Transverse colon (tissue), 4 donors: Measurements from ENCODE around the gene LCP2. TPM values are rescaled to one million over a fixed set of nuclear protein-coding genes. Genes with fewer than 3 reads are reported as not detected.

Source experiments
- DNase-seq: peaks from one replicate; pipeline ENCODE4 v3.0.0-alpha.2; 2019
- H3K27ac ChIP-seq, 4 donors: fragments of 200-600 bp; sonication (generic); 2 replicates each; pipeline ENCODE4 v1.5.1; 2016 to 2018; ENCODE audit warnings: inconsistent platforms in 4 of 4
- H3K27me3 ChIP-seq: fragments of 200-600 bp; sonication (generic); 2 replicates; pipeline ENCODE4 v1.5.1; 2017; ENCODE audit warnings: inconsistent platforms
- H3K36me3 ChIP-seq, 4 donors: fragments of 200-600 bp; sonication (generic); 2 replicates each; pipeline ENCODE4 v1.5.1; 2017 to 2019; ENCODE audit warnings: inconsistent platforms in 4 of 4
- H3K4me1 ChIP-seq, 4 donors: fragments of 200-600 bp; sonication (generic); 2 replicates each; pipeline ENCODE4 v1.5.1; 2017 to 2020; ENCODE audit warnings: inconsistent platforms in 4 of 4
- H3K4me3 ChIP-seq, 4 donors: fragments of 200-600 bp; sonication (generic); 1 replicate in 1 of 4; 2 replicates in 3 of 4; pipeline versions ENCODE4 v1.5.1 to v1.6.1; 2017 to 2019; ENCODE audit warnings: inconsistent platforms in 4 of 4
- H3K9me3 ChIP-seq, 2 donors: fragments of 200-600 bp; sonication (generic); 2 replicates each; pipeline ENCODE4 v1.5.1; 2017 to 2019; ENCODE audit warnings: inconsistent platforms in 2 of 2
- CTCF ChIP-seq, 5 experiments: fragments of 200-600 bp in 3 of 5; fragments of 450-650 bp in 2 of 5; sonication (generic) in 3 of 5; IDR thresholded peaks; 1 replicate in 2 of 5; 2 replicates in 3 of 5; pipeline ENCODE4 v1.5.1; 2016 to 2017; ENCODE audit warnings: antibody characterized with exemption in 5 of 5, inconsistent platforms in 3 of 5, mild to moderate bottlenecking in 2 of 5, moderate library complexity in 1 of 5
- EP300 ChIP-seq: sonication (generic); formaldehyde crosslinking; IDR thresholded peaks from one replicate; pipeline ENCODE4 v1.6.1; 2017; ENCODE audit warnings: antibody characterized with exemption, low read depth
- POLR2A ChIP-seq: fragments of 450-650 bp; IDR thresholded peaks from one replicate; pipeline ENCODE4 v1.6.1; 2016; ENCODE audit warnings: antibody characterized with exemption, mild to moderate bottlenecking, moderate library complexity
- POLR2AphosphoS5 ChIP-seq, 3 donors: sonication (generic); formaldehyde crosslinking; IDR thresholded peaks; one replicate each; pipeline ENCODE4 v1.6.1; 2016; ENCODE audit warnings: antibody characterized with exemption in 3 of 3
- WGBS, 2 donors: methylation state at CpG; one replicate each; pipeline ENCODE4 v1.1.5; 2018; ENCODE audit warnings: low coverage in 1 of 2; 5-methylcytosine and 5-hydroxymethylcytosine counted together
- in situ Hi-C, 4 donors: fragments of 200-750 bp; cut with MboI; loops; one replicate each; pipeline versions ENCODE4 v1.15.0 to v1.15.1; 2017; ENCODE audit warnings: low sequenced_read_pairs in 3 of 4, low pct_ligation_motif_present in 1 of 4, low pct_unique_long_range_greater_than_20kb in 1 of 4
- intact Hi-C: fragments of 100-400 bp; cut with DNase I; formaldehyde crosslinking; loops from one replicate; pipeline ENCODE4 v1.15.1; 2023; ENCODE audit warnings: low total_unique reads
- total RNA-seq, 4 donors: library from RNA; depleted of rRNA; stranded (reverse); fragments of >200 nt; gene quantifications; one replicate each; pipeline ENCODE4 v1.1.0, GENCODE V29; 2016

LCP2 gene
- total RNA-seq, 4 donors from 2014 or later = 2.6 to 33.0 (median 23.3) TPM

GRCh38 chr5:170327829-170328228, 30.3 kb upstream of the LCP2 start:
- H3K27me3 ChIP-seq = no peaks in the 10 kb centered on the region
- in situ Hi-C loops (no loop called here), intact Hi-C loops (no loop called here)
- TF ChIP-seq CTCF (IDR thresholded peaks at IDR 0.05) (no peak), POLR2A (no peak), EP300 (no peak), POLR2AphosphoS5 (IDR thresholded peaks at IDR 0.05) (no peak)
- WGBS, 2 donors = 85 to 89% methylated on average over 2 of the region's 2 CpGs
- no peaks in the 10 kb centered on the region for H3K36me3 ChIP-seq
- no peak overlapping the region for H3K4me3 ChIP-seq
- no peak overlapping the region for H3K27ac ChIP-seq
- no peaks in the 10 kb centered on the region for H3K9me3 ChIP-seq
- DNase-seq = no peak
- peaks cover 0 to 13% (median 8%) of the 10 kb centered on the region in 4 donors for H3K4me1 ChIP-seq

GRCh38 chr5:170327168-170327567, 29.6 kb upstream of the LCP2 start:
- peaks cover 0 to 13% (median 8%) of the 10 kb centered on the region in 4 donors for H3K4me1 ChIP-seq
- no peak overlapping the region for H3K27ac ChIP-seq
- no peaks in the 10 kb centered on the region for H3K36me3 ChIP-seq
- no peak for TF ChIP-seq EP300
- TF ChIP-seq POLR2AphosphoS5 (IDR thresholded peaks at IDR 0.05) = no peak
- no peak for TF ChIP-seq POLR2A
- no peak for TF ChIP-seq CTCF (IDR thresholded peaks at IDR 0.05)
- in situ Hi-C loops (no loop called here), intact Hi-C loops (no loop called here)
- no peak overlapping the region for H3K4me3 ChIP-seq
- WGBS, 2 donors = 49 to 55% methylated on average over 4 of the region's 4 CpGs
- no peak for DNase-seq
- H3K9me3 ChIP-seq = no peaks in the 10 kb centered on the region
- H3K27me3 ChIP-seq = no peaks in the 10 kb centered on the region

GRCh38 chr5:170319301-170319700, 21.7 kb upstream of the LCP2 start:
- 85% methylated on average over 5 of the region's 5 CpGs; no CpG with 5 or more reads in 1 of the 2 donors for WGBS, 2 donors
- H3K36me3 ChIP-seq = no peaks in the 10 kb centered on the region
- TF ChIP-seq POLR2AphosphoS5 (IDR thresholded peaks at IDR 0.05) = no peak
- no peak for TF ChIP-seq POLR2A
- no peak for TF ChIP-seq EP300
- TF ChIP-seq CTCF (IDR thresholded peaks at IDR 0.05) = no peak
- H3K4me3 ChIP-seq = no peak overlapping the region
- DNase-seq = no peak
- H3K27ac ChIP-seq = no peak overlapping the region
- no peaks in the 10 kb centered on the region for H3K9me3 ChIP-seq
- in situ Hi-C loops = no loop called here
- no peaks in the 10 kb centered on the region for H3K27me3 ChIP-seq
- peaks cover 0 to 9% (median 3%) of the 10 kb centered on the region in 4 donors for H3K4me1 ChIP-seq
- intact Hi-C loops = no loop called here

- no peak overlapping the region for H3K27ac ChIP-seq
- WGBS, 2 donors = 85 to 96% methylated on average over 2 to 3 of the region's 3 CpGs
- in situ Hi-C loops (no loop called here), intact Hi-C loops (no loop called here)
- no peak overlapping the region for H3K4me3 ChIP-seq
- peaks cover 0 to 18% (median 5%) of the 10 kb centered on the region in 4 donors for H3K4me1 ChIP-seq
- no peak for DNase-seq
- no peaks in the 10 kb centered on the region for H3K27me3 ChIP-seq
- H3K36me3 ChIP-seq = no peaks in the 10 kb centered on the region
- no peaks in the 10 kb centered on the region for H3K9me3 ChIP-seq
- TF ChIP-seq POLR2A (no peak), EP300 (no peak), POLR2AphosphoS5 (IDR thresholded peaks at IDR 0.05) (no peak), CTCF (IDR thresholded peaks at IDR 0.05) (no peak)
Observed at GRCh38 chr5:170317499-170317898, 19.9 kb upstream of the LCP2 start.
